Cardiac muscle cell (in vitro differentiated cells and primary cell): Measurements from ENCODE around the gene RPS25. TPM values are rescaled to one million over a fixed set of nuclear protein-coding genes. Genes with fewer than 3 reads are reported as not detected.
A peak's percentile ranks its signal among the peaks of the same experiment; 100 is the strongest.

Source experiments
- DNase-seq, 2 donors: peaks; one replicate each; pipeline versions ENCODE4 v3.0.0 to v3.0.0-alpha.2; 2010 to 2017; ENCODE audit warnings: low read depth in 1 of 2, low spot score in 1 of 2
- H3K27ac ChIP-seq: fragments of 200-600 bp; sonication (generic); 2 replicates; pipeline ENCODE4 v1.5.1; 2016
- H3K27me3 ChIP-seq: fragments of 200-600 bp; sonication (generic); 2 replicates; pipeline ENCODE4 v1.6.0; 2016; ENCODE audit warnings: control low read depth
- H3K36me3 ChIP-seq: fragments of 200-600 bp; sonication (generic); 2 replicates; pipeline ENCODE4 v1.5.1; 2016; ENCODE audit warnings: control low read depth
- H3K4me1 ChIP-seq: fragments of 200-600 bp; sonication (generic); 2 replicates; pipeline ENCODE4 v1.8.1; 2017; ENCODE audit warnings: low read depth, mild to moderate bottlenecking, mixed run types
- H3K4me3 ChIP-seq: fragments of 200-600 bp; sonication (generic); 2 replicates; pipeline ENCODE4 v1.5.1; 2016; ENCODE audit warnings: mild to moderate bottlenecking
- H3K9me3 ChIP-seq: fragments of 200-600 bp; sonication (generic); 2 replicates; pipeline ENCODE4 v1.5.1; 2017; ENCODE audit warnings: low read depth, mild to moderate bottlenecking, control low read depth
- CTCF ChIP-seq: IDR thresholded peaks from 2 replicates; pipeline ENCODE4 v1.5.1; 2012; ENCODE audit warnings: low read depth, mild to moderate bottlenecking, low read length
- polyA plus RNA-seq: library from polyadenylated mRNA; unstranded; fragments of >200 nt; fragmentation: Nextera tagmentation; extraction: Ambion mirVana; gene quantifications from 2 replicates; pipeline ENCODE4 v1.2.1, GENCODE V29; 2016
- total RNA-seq: library from RNA; depleted of rRNA; stranded (reverse); fragments of >200 nt; gene quantifications from 2 replicates; pipeline ENCODE4 v1.2.3, GENCODE V29; 2016

The RPS25 gene
- total and polyA plus RNA-seq, 2 experiments from 2014 or later, result 837 to 1,114 TPM

GRCh38 chr11:119031912-119032280, 13.8 kb upstream of the RPS25 start:
- Histone ChIP-seq H3K27me3 (no peaks in the 10 kb centered on the region), H3K27ac (no peak overlapping the region), H3K9me3 (no peaks in the 10 kb centered on the region), H3K36me3 (no peaks in the 10 kb centered on the region), H3K4me1 (peaks cover 17% of the 10 kb centered on the region), H3K4me3 (no peak overlapping the region)
- DNase-seq, result no peak
- TF ChIP-seq CTCF, result no peak

GRCh38 chr11:119030329-119031047, 12.3 kb upstream of the RPS25 start, which contains the start of gene SLC37A4:
TSS of gene SLC37A4 (minus strand) at chr11:119030877.
- Histone ChIP-seq H3K4me3 (peak within 1 kb of the TSS; percentile 61), H3K36me3 (no peaks in the 10 kb centered on the region), H3K27ac (no peak within 1 kb of the TSS), H3K9me3 (no peaks in the 10 kb centered on the region), H3K4me1 (peaks cover 17% of the 10 kb centered on the region), H3K27me3 (no peaks in the 10 kb centered on the region)
- DNase-seq, result peak; percentile 98 to 99
- TF ChIP-seq CTCF, result peak; percentile 91

- H3K27me3 ChIP-seq, result no peaks in the 10 kb centered on the region
- H3K27ac ChIP-seq, result no peak overlapping the region
- H3K4me1 ChIP-seq, result peaks cover 17% of the 10 kb centered on the region
- H3K4me3 ChIP-seq, result peak overlapping the region; percentile 61
- no peak for DNase-seq
- no peaks in the 10 kb centered on the region for H3K9me3 ChIP-seq
- H3K36me3 ChIP-seq, result peaks cover 3% of the 10 kb centered on the region
- no peak for TF ChIP-seq CTCF
Observed at GRCh38 chr11:119030029-119030328, 11.8 kb upstream of the RPS25 start.

DNA sequence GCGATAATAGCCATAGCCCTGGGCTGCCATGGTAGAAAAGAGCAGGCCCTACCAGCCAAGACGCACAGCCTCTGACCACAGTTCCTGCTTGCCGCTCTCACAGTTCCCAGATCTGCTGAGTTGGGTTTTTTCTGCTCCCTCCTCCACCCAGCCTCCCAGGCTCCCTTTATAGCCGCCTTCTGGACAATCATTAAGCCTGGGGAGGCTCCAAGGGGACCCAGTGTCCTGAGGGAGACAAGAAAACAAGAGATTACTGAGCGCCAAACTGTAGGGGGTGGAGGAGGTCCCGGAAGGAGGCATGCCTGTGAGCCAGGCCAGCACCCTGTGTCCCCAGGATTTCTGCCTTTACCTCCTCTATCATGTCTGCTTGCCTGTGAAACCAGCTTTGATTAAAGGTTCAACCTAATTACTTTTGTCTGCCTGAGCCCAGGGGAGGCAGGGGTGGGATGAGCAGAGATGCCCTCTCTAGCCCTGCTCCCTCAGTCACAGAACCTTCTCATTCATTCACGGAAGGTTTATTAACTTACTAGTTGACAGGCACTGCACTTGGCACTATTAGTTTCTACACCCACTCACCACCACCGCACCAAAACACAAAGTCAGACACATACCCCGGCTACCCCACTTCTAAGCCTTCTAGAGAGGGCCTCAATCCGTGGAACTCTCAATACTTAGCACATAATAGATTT, 11.3 kb upstream of the RPS25 start:
- peak in 1 of 2 donors; percentile 6 for DNase-seq
- no peak overlapping the region for H3K27ac ChIP-seq
- no peak for TF ChIP-seq CTCF

GRCh38 chr11:119029069-119029339, 10.9 kb upstream of the RPS25 start:
- no peak for TF ChIP-seq CTCF
- Histone ChIP-seq H3K9me3 (no peaks in the 10 kb centered on the region), H3K27ac (no peak overlapping the region), H3K4me1 (peaks cover 17% of the 10 kb centered on the region), H3K36me3 (peaks cover 7% of the 10 kb centered on the region), H3K4me3 (no peak overlapping the region), H3K27me3 (no peaks in the 10 kb centered on the region)
- no peak for DNase-seq

More for the DNA sequence above, 11.3 kb upstream of the RPS25 start:
- peaks cover 3% of the 10 kb centered on the region for H3K36me3 ChIP-seq
- no peaks in the 10 kb centered on the region for H3K27me3 ChIP-seq
- H3K4me3 ChIP-seq, result peak overlapping the region; percentile 61
- H3K4me1 ChIP-seq, result peaks cover 17% of the 10 kb centered on the region
- no peaks in the 10 kb centered on the region for H3K9me3 ChIP-seq
